Trophoblast cell (in vitro differentiated cells and primary cell): ENCODE measurements around the gene SHC2.

ENCODE experiments used
- DNase-seq, 2 donors: peaks; one replicate each; pipeline ENCODE4 v3.0.0-alpha.2; 2016
- H2AFZ ChIP-seq: 2 replicates; pipeline ENCODE4 v1.6.1; 2013; ENCODE audit warnings: low read length, moderate library complexity, mild to moderate bottlenecking; ENCODE audit not compliant: insufficient read depth, poor library complexity
- H2AK5ac ChIP-seq: 2 replicates; pipeline ENCODE4 v1.6.1; 2013; ENCODE audit warnings: mild to moderate bottlenecking, low read length
- H2BK120ac ChIP-seq: 2 replicates; pipeline ENCODE4 v1.6.1; 2013; ENCODE audit warnings: low read length, mild to moderate bottlenecking, moderate library complexity; ENCODE audit not compliant: insufficient read depth, poor library complexity
- H2BK12ac ChIP-seq: 2 replicates; pipeline ENCODE4 v1.6.1; 2013; ENCODE audit warnings: mild to moderate bottlenecking, low read length, moderate library complexity
- H2BK5ac ChIP-seq: 2 replicates; pipeline ENCODE4 v1.6.1; 2013; ENCODE audit warnings: low read length, low read depth, moderate library complexity, mild to moderate bottlenecking; ENCODE audit not compliant: poor library complexity
- H3K14ac ChIP-seq: 2 replicates; pipeline ENCODE4 v1.6.1; 2013; ENCODE audit warnings: mild to moderate bottlenecking, low read length
- H3K18ac ChIP-seq: 2 replicates; pipeline ENCODE4 v1.6.1; 2013; ENCODE audit warnings: mild to moderate bottlenecking, low read length
- H3K23ac ChIP-seq: 2 replicates; pipeline ENCODE4 v1.6.1; 2013; ENCODE audit warnings: low read length
- H3K27ac ChIP-seq: 2 replicates; pipeline ENCODE4 v1.5.1; 2013; ENCODE audit warnings: low read depth, mild to moderate bottlenecking, inconsistent platforms, low read length, moderate library complexity
- H3K27me3 ChIP-seq: 2 replicates; pipeline ENCODE4 v1.6.1; 2013; ENCODE audit warnings: inconsistent platforms, mild to moderate bottlenecking, low read length, moderate library complexity; ENCODE audit not compliant: insufficient read depth
- H3K36me3 ChIP-seq, 2 experiments: 1 replicate in 1 of 2; 2 replicates in 1 of 2; pipeline ENCODE4 v1.6.1; 2013; ENCODE audit warnings: low read length in 2 of 2, mild to moderate bottlenecking in 2 of 2, moderate library complexity in 1 of 2; ENCODE audit not compliant: insufficient read depth in 2 of 2, control insufficient read depth in 1 of 2
- H3K4ac ChIP-seq: 2 replicates; pipeline ENCODE4 v1.6.1; 2013; ENCODE audit warnings: low read depth, mild to moderate bottlenecking, low read length, moderate library complexity
- H3K4me1 ChIP-seq, 2 experiments: 1 replicate in 1 of 2; 2 replicates in 1 of 2; pipeline ENCODE4 v1.6.1; 2013; ENCODE audit warnings: low read length in 2 of 2, mild to moderate bottlenecking in 2 of 2, moderate library complexity in 1 of 2; ENCODE audit not compliant: insufficient read depth in 2 of 2, control insufficient read depth in 1 of 2
- H3K4me2 ChIP-seq: 2 replicates; pipeline ENCODE4 v1.6.1; 2013; ENCODE audit warnings: inconsistent platforms, mild to moderate bottlenecking, low read length, moderate library complexity
- H3K4me3 ChIP-seq: 2 replicates; pipeline ENCODE4 v1.5.1; 2013; ENCODE audit warnings: mild to moderate bottlenecking, low read depth, low read length, inconsistent platforms
- H3K79me1 ChIP-seq: one replicate; pipeline ENCODE4 v1.6.1; 2013; ENCODE audit warnings: low read length
- H3K79me2 ChIP-seq: 2 replicates; pipeline ENCODE4 v1.6.1; 2013; ENCODE audit warnings: low read length, mild to moderate bottlenecking; ENCODE audit not compliant: control insufficient read depth, insufficient read depth, poor library complexity
- H3K9ac ChIP-seq: 2 replicates; pipeline ENCODE4 v1.6.1; 2013; ENCODE audit warnings: mild to moderate bottlenecking, low read length
- H3K9me3 ChIP-seq: 2 replicates; pipeline ENCODE4 v1.6.1; 2013; ENCODE audit warnings: low read depth, mild to moderate bottlenecking, control low read depth, inconsistent platforms, low read length; ENCODE audit not compliant: insufficient read depth
- H4K12ac ChIP-seq: 2 replicates; pipeline ENCODE4 v1.6.1; 2013; ENCODE audit warnings: low read depth, mild to moderate bottlenecking, low read length, moderate library complexity
- H4K8ac ChIP-seq: 2 replicates; pipeline ENCODE4 v1.6.1; 2013; ENCODE audit warnings: low read depth, mild to moderate bottlenecking, low read length, moderate library complexity
- H4K91ac ChIP-seq: one replicate; pipeline ENCODE4 v1.6.1; 2013; ENCODE audit warnings: low read depth, mild to moderate bottlenecking, low read length, moderate library complexity
- WGBS: extraction: QIAGEN DNeasy Blood & Tissue Kit; methylation state at CpG from one replicate; pipeline ENCODE4 v1.1.7; 2013; ENCODE audit warnings: missing lambda C conversion rate; ENCODE audit not compliant: insufficient read length, insufficient coverage; ENCODE audit errors: extremely low coverage; 5-methylcytosine and 5-hydroxymethylcytosine counted together

The SHC2 gene

GRCh38 chr19:461721-462551, 1.1 kb upstream of the SHC2 start:
- Histone ChIP-seq H3K4me1 (peaks cover 2 to 6% of the 10 kb centered on the region in 2 experiments), H3K9me3 (peaks cover 5% of the 10 kb centered on the region), H2BK120ac (no peak overlapping the region), H4K8ac (peak overlapping the region; percentile 11), H4K91ac (peak overlapping the region; percentile 39), H2AFZ (peak overlapping the region; percentile 50), H3K27ac (no peak overlapping the region), H3K9ac (no peak overlapping the region), H3K36me3 (peaks cover 0 to 2% of the 10 kb centered on the region in 2 experiments), H3K27me3 (peaks cover 5% of the 10 kb centered on the region), H3K79me1 (peaks cover 7% of the 10 kb centered on the region), H3K4me3 (no peak overlapping the region), H3K18ac (no peak overlapping the region), H3K79me2 (no peaks in the 10 kb centered on the region), H3K4ac (no peak overlapping the region), H3K23ac (no peak overlapping the region), H2AK5ac (no peak overlapping the region), H3K14ac (peak overlapping the region; percentile 24), H4K12ac (peak overlapping the region; percentile 17), H2BK5ac (no peak overlapping the region), H3K4me2 (peak overlapping the region; percentile 62), H2BK12ac (no peak overlapping the region)
- no peak for DNase-seq
- no CpG with 5 or more reads among the region's 60 CpGs for WGBS

DNA sequence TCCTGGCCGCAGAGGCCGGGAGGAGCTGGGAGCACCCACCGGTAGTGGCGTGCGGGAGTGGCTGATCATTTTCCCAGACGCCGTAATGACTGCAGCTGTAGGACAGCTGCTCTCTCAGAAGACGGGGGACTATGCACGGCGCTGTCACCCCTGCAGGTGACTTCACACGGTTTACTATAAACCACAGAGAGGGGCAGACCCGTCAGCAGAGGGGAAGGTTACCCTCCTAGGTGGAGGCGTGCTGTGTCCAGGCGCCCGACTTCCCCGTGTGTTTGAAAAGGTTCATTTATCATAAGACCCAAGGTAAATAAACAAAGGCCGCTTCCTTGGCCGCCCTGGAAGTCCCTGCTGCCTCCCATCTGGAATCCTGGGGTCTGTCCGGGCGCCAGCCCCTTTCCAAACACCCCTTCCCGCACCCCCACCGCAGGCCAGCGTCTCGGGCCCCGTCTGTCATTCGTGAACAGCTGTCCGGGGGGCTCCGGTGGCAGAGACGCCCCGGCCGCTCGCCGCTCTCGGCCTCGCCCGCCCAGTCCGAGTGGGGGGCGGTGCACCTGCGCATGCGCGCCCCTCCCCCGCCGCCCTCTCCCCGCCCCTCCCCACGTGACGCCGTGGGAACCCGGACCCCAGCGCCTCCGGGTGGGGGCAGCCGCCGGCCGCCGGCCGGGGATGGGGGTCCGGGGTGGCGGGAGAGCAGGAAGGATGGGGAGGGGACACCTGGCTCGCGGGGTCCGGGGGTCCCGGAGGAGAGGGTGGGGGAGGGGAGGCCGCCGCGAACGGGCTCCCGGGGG, 915 bp downstream of the SHC2 start:
- Histone ChIP-seq H4K91ac (peak overlapping the region; percentile 75), H2BK5ac (peak overlapping the region; percentile 51), H3K4me1 (peaks cover 2 to 6% of the 10 kb centered on the region in 2 experiments), H3K36me3 (peaks cover 2% of the 10 kb centered on the region in 2 experiments), H2AK5ac (peak overlapping the region; percentile 80), H3K4me2 (peak overlapping the region; percentile 96), H3K9ac (peak overlapping the region; percentile 84), H3K4me3 (peak overlapping the region; percentile 80), H3K4ac (peak overlapping the region; percentile 60), H2BK120ac (peak overlapping the region; percentile 59), H3K18ac (peak overlapping the region; percentile 78), H3K27me3 (peaks cover 5% of the 10 kb centered on the region), H3K14ac (peak overlapping the region; percentile 91), H3K9me3 (no peaks in the 10 kb centered on the region), H3K27ac (no peak overlapping the region), H2BK12ac (no peak overlapping the region), H3K79me2 (no peaks in the 10 kb centered on the region), H3K79me1 (peaks cover 7% of the 10 kb centered on the region), H4K8ac (peak overlapping the region; percentile 84), H3K23ac (no peak overlapping the region), H4K12ac (no peak overlapping the region), H2AFZ (peak overlapping the region; percentile 43)
- DNase-seq: no peak
- WGBS: no CpG with 5 or more reads among the region's 66 CpGs

GRCh38 chr19:458091-459042, 2.5 kb downstream of the SHC2 start:
- WGBS: no CpG with 5 or more reads among the region's 89 CpGs

DNA sequence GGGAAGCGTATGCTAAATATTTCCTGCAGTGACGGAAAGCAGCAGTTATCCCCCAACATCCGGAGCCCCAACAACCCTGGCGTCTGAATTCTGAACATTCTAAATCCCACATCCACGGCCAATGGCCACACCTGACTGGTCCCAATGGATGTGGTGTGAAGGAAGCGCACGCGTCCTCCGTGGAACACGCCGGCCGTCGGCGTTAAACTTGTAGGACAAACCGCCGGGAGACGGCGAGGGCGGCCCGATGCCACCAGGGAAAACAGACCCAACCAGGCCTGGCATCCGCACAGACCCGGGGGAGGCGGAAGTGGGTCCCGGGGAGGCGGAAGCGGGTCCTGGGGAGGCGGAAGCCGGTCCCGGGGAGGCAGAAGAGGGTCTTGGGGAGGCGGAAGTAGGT, 3.2 kb downstream of the SHC2 start:
- Histone ChIP-seq H3K9ac (no peak overlapping the region), H2BK120ac (no peak overlapping the region), H2BK12ac (no peak overlapping the region), H3K4ac (no peak overlapping the region), H3K27me3 (peaks cover 5% of the 10 kb centered on the region), H3K27ac (no peak overlapping the region), H2BK5ac (no peak overlapping the region), H3K23ac (no peak overlapping the region), H3K79me1 (peaks cover 7% of the 10 kb centered on the region), H2AFZ (no peak overlapping the region), H3K14ac (no peak overlapping the region), H3K4me1 (peaks cover 2 to 6% of the 10 kb centered on the region in 2 experiments), H2AK5ac (no peak overlapping the region), H4K8ac (no peak overlapping the region), H3K79me2 (no peaks in the 10 kb centered on the region), H3K4me3 (no peak overlapping the region), H3K9me3 (peaks cover 4% of the 10 kb centered on the region), H4K12ac (no peak overlapping the region), H3K4me2 (no peak overlapping the region), H4K91ac (no peak overlapping the region), H3K18ac (no peak overlapping the region), H3K36me3 (peaks cover 2 to 10% of the 10 kb centered on the region in 2 experiments)
- DNase-seq: no peak
- no CpG with 5 or more reads among the region's 30 CpGs for WGBS

More at GRCh38 chr19:458091-459042, 2.5 kb downstream of the SHC2 start:
- Histone ChIP-seq H2BK120ac (no peak overlapping the region), H3K27ac (no peak overlapping the region), H3K79me2 (no peaks in the 10 kb centered on the region), H3K4me1 (peaks cover 2 to 6% of the 10 kb centered on the region in 2 experiments), H2BK5ac (no peak overlapping the region), H3K36me3 (peaks cover 2 to 8% of the 10 kb centered on the region in 2 experiments), H3K18ac (no peak overlapping the region), H3K4me2 (no peak overlapping the region), H3K4ac (no peak overlapping the region), H4K12ac (no peak overlapping the region), H3K23ac (no peak overlapping the region), H4K8ac (no peak overlapping the region), H4K91ac (no peak overlapping the region), H3K4me3 (no peak overlapping the region), H3K14ac (no peak overlapping the region), H3K9me3 (peaks cover 4% of the 10 kb centered on the region), H3K9ac (no peak overlapping the region), H3K27me3 (peaks cover 5% of the 10 kb centered on the region), H2AFZ (no peak overlapping the region), H3K79me1 (peaks cover 7% of the 10 kb centered on the region), H2BK12ac (no peak overlapping the region), H2AK5ac (no peak overlapping the region)
- DNase-seq: no peak
